SH-SY5Y (cell line): Measurements from ENCODE around the gene SLC28A1.

ENCODE experiments used
- GATA2 ChIP-seq: IDR thresholded peaks from 2 replicates; pipeline ENCODE4 v1.6.1; 2011; ENCODE audit warnings: mild to moderate bottlenecking, low read depth, low read length
- GATA3 ChIP-seq: IDR thresholded peaks from 2 replicates; pipeline ENCODE4 v1.6.1; 2011; ENCODE audit warnings: low read depth, mild to moderate bottlenecking, low read length, moderate library complexity

GRCh38 chr15:84988909-84989644, 104.6 kb downstream of the SLC28A1 start:
- TF ChIP-seq GATA2 (no peak), GATA3 (no peak)
